Ishikawa (cell line): ENCODE measurements around the gene ROBO2.

Experiments
- CEBPB ChIP-seq: IDR thresholded peaks from 2 replicates; pipeline ENCODE4 v1.6.1; 2012
- CREB1 ChIP-seq: IDR thresholded peaks from 2 replicates; pipeline ENCODE4 v1.6.1; 2012; ENCODE audit warnings: low read depth
- EGR1 ChIP-seq: IDR thresholded peaks from 2 replicates; pipeline ENCODE4 v1.6.1; 2012
- EP300 ChIP-seq: IDR thresholded peaks from 2 replicates; pipeline ENCODE4 v1.6.1; 2012; ENCODE audit warnings: borderline replicate concordance
- FOXM1 ChIP-seq: IDR thresholded peaks from 2 replicates; pipeline ENCODE4 v1.6.1; 2012; ENCODE audit warnings: low read depth, borderline replicate concordance
- NFIC ChIP-seq: IDR thresholded peaks from 2 replicates; pipeline ENCODE4 v1.6.1; 2012
- RAD21 ChIP-seq: IDR thresholded peaks from 2 replicates; pipeline ENCODE4 v1.6.1; 2012; ENCODE audit warnings: low read depth
- TAF1 ChIP-seq: IDR thresholded peaks from 2 replicates; pipeline ENCODE4 v1.6.1; 2012; ENCODE audit warnings: low read depth, mild to moderate bottlenecking
- TCF12 ChIP-seq: IDR thresholded peaks from 2 replicates; pipeline ENCODE4 v1.6.1; 2012; ENCODE audit warnings: low read depth
- TEAD4 ChIP-seq: IDR thresholded peaks from 2 replicates; pipeline ENCODE4 v1.6.1; 2012
- YY1 ChIP-seq: IDR thresholded peaks from 2 replicates; pipeline ENCODE4 v1.6.1; 2012; ENCODE audit warnings: low read depth
- ZBTB7A ChIP-seq: IDR thresholded peaks from 2 replicates; pipeline ENCODE4 v1.6.1; 2012; ENCODE audit warnings: low read depth
- TF ChIP-seq, protein P1 (sequence below): IDR thresholded peaks from 2 replicates; pipeline ENCODE4 v1.6.1; 2012; ENCODE audit warnings: low read depth, mild to moderate bottlenecking
- TF ChIP-seq, protein P2 (sequence below): IDR thresholded peaks from 2 replicates; pipeline ENCODE4 v1.6.1; 2012
- TF ChIP-seq, protein P3 (sequence below): IDR thresholded peaks from 2 replicates; pipeline ENCODE4 v1.6.1; 2012

ROBO2 gene

DNA sequence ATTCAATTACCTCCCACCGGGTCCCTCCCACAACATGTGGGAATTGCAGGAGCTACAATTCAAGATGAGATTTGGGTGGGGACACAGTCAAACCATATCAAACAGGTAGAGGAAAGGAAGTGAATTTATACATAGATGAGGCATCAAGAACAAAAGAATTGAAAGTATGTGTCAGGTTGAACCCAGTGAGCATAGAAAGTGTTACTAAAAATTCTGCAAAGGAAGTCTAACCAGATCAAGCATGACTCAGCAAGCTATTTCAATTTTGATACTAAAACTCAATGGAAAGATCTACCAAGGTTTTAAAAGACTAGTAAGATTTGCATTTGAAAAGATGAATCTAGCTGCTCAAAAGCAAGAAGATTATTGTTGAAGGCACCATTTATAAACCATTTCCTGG, 323.0 kb downstream of the ROBO2 start:
- TF ChIP-seq CEBPB (no peak), FOXM1 (no peak), EP300 (no peak), TAF1 (no peak), NFIC (no peak), YY1 (no peak), RAD21 (no peak)
- TF ChIP-seq, protein P1, sequence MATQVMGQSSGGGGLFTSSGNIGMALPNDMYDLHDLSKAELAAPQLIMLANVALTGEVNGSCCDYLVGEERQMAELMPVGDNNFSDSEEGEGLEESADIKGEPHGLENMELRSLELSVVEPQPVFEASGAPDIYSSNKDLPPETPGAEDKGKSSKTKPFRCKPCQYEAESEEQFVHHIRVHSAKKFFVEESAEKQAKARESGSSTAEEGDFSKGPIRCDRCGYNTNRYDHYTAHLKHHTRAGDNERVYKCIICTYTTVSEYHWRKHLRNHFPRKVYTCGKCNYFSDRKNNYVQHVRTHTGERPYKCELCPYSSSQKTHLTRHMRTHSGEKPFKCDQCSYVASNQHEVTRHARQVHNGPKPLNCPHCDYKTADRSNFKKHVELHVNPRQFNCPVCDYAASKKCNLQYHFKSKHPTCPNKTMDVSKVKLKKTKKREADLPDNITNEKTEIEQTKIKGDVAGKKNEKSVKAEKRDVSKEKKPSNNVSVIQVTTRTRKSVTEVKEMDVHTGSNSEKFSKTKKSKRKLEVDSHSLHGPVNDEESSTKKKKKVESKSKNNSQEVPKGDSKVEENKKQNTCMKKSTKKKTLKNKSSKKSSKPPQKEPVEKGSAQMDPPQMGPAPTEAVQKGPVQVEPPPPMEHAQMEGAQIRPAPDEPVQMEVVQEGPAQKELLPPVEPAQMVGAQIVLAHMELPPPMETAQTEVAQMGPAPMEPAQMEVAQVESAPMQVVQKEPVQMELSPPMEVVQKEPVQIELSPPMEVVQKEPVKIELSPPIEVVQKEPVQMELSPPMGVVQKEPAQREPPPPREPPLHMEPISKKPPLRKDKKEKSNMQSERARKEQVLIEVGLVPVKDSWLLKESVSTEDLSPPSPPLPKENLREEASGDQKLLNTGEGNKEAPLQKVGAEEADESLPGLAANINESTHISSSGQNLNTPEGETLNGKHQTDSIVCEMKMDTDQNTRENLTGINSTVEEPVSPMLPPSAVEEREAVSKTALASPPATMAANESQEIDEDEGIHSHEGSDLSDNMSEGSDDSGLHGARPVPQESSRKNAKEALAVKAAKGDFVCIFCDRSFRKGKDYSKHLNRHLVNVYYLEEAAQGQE: no peak

DNA sequence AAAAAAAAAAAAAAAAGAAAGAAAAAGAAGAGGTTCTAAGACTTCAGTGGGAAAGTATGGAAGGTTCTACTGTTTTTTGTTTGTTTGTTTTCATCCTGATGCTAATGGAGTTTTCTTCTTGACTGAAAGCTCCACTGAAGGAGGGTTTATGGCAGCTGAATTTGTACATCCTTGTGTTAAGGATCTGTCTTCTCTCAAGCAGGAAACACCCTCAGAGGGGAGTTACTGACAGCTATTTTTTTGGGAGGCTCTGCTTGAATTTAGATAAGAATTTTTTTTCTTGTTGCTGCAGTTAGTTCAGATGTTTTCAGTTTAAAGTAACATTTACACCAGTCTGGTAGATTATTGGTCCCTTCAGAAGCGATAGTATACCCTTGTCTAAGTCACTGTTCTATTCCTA, 325.3 kb downstream of the ROBO2 start:
- TF ChIP-seq, protein P1: no peak
- TF ChIP-seq CEBPB: no peak
- no peak for TF ChIP-seq EP300
- TF ChIP-seq TEAD4: no peak

DNA sequence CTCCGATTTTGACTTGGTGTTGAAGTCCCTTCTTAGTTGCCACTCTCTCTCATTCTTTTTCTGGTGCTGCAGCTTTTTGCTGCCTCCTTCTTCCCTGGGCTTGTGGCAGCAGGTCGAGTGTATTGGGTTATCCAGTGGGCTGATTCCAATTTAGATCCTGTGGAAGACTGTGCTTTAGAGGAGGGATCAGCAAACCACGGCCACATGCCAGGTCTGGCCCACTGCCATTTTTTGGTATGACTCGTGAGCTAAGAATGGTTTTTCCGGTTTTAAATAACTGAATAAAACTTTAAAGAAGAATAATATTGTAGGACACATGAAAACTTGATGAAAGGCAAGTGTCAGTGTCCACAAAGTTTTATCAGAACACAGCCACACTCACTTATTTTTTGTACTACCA, 330.5 kb downstream of the ROBO2 start:
- TF ChIP-seq NFIC: peak; percentile 37; the same call in 1 of the 2 replicates
- no peak for TF ChIP-seq RAD21

DNA sequence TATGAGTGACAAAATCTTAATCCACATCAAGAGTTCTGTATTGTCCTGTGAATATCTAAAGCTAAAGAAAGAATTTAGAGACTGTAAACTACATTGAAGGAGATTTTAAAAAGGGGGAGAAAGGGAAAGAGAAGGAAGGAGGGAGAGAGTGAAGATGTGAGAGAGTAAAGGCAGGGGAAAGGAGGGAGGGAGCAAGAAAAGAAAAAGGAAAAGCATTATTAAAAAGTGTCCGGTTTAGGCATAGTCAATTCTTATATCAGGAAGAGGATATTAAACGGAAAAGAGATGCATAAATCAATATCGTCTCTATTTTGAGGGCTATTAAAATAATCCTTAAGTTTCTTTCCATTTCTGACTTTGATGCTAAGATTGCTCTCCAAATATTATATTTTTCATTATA, 332.1 kb downstream of the ROBO2 start:
- TF ChIP-seq TAF1: no peak
- TF ChIP-seq, protein P2, sequence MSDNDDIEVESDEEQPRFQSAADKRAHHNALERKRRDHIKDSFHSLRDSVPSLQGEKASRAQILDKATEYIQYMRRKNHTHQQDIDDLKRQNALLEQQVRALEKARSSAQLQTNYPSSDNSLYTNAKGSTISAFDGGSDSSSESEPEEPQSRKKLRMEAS: no peak
- TF ChIP-seq EGR1: no peak
- no peak for TF ChIP-seq TEAD4
- no peak for TF ChIP-seq FOXM1
- TF ChIP-seq YY1: no peak
- TF ChIP-seq CREB1: no peak
- no peak for TF ChIP-seq NFIC
- TF ChIP-seq EP300: no peak
- no peak for TF ChIP-seq TCF12
- no peak for TF ChIP-seq CEBPB
- TF ChIP-seq, protein P3, sequence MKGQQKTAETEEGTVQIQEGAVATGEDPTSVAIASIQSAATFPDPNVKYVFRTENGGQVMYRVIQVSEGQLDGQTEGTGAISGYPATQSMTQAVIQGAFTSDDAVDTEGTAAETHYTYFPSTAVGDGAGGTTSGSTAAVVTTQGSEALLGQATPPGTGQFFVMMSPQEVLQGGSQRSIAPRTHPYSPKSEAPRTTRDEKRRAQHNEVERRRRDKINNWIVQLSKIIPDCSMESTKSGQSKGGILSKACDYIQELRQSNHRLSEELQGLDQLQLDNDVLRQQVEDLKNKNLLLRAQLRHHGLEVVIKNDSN: no peak
- TF ChIP-seq ZBTB7A: no peak

DNA sequence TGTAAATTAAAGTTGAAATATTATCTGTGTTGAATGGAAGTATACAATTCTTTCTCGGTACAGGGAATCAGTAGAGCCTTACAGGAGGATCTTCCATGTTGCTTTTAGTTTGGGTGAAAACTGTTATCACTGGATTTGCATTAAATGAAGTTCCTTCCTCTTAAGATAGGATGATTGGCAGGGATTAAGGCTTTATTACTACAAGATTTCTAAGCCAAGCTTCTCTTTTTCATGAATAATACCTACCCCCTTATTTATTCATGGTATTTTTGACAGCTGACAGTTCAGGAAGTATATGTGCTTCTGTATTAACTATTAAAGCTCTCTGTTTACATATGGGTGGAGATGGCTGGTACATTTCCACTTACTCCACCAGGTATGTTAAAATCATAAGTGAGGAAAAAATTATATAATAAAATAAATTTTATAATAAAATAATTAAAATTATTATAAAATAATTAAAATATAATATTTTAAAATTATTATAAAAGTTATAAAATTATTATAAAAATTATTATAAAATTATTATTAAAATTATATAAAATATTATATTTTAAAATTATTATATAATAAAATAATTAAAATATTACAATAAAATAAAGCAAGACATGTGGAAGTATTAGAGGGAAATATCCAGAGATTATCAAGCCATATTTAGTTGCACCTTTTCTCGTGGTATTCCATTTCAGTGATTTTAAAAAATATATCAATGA, 332.9 kb downstream of the ROBO2 start:
- TF ChIP-seq TEAD4: no peak
- no peak for TF ChIP-seq EGR1
- TF ChIP-seq, protein P3: no peak
- TF ChIP-seq TCF12: no peak
- no peak for TF ChIP-seq CEBPB
- TF ChIP-seq FOXM1: no peak

DNA sequence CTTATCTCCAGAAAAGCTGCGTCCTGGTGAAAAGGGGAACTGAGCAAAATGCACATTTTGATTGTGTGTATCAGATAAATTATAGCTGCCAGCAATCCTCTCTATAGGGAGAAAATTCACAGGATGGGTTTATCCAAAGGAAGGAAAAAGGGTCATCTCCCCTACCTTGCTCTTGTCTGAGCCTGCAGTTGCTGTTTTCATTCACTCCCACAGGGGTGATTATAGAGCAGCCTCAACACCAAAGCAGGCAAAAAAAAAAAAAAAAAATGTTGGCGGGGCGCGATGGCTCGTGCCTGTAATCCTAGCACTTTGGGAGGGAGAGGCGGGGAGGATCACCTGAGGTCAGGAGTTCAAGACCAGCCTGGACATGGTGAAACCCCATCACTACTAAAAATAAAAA, 333.7 kb downstream of the ROBO2 start:
- TF ChIP-seq FOXM1: no peak

DNA sequence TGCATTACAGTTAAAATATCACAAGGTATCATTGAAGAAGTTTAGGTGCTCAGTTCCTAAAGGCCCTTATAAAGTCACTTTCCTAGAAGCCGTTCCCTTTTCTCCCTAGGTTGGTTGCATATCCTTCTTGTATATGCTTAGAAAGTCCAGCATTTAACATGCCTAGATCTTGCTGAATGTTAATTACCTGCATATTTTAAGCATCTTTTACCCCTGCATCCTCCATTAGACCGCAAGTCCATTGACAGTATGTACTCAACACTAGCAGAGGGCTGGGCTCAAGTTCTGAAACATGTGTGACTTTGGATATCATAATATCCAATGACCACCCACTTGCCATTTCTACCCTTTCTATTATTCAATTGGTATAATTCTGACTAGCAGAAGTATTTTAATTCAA, 336.6 kb downstream of the ROBO2 start:
- TF ChIP-seq FOXM1 (no peak), CREB1 (no peak), YY1 (no peak), CEBPB (no peak), RAD21 (no peak), TCF12 (no peak), TAF1 (no peak)
- TF ChIP-seq, protein P3: no peak
